ENCODE data around the gene PGLYRP1.

PGLYRP1 gene

GRCh38 chr19:45975306-45976070 lies 47.4 kb downstream of the PGLYRP1 start:
- no peak for DNase-seq (ENCODE audit: low spot score in 2 of 2)
- in situ Hi-C loops (cut with MboI; ENCODE audit: low sequenced_read_pairs), result no loop called here

GRCh38 chr19:45973553-45974338 lies 49.1 kb downstream of the PGLYRP1 start, which contains the start of gene NOVA2:
TSS of gene NOVA2 (minus strand) at chr19:45973865. CDS start at chr19:45973351, 514 bp downstream.
- peaks cover 20% of the 10 kb centered on the region for H3K27me3 ChIP-seq (ENCODE audit: low read depth)
- no peaks in the 10 kb centered on the region for H3K36me3 ChIP-seq (replicated peaks)
- no peaks in the 10 kb centered on the region for H3K9me3 ChIP-seq
- no peaks in the 10 kb centered on the region for H3K4me1 ChIP-seq
- in situ Hi-C loops (cut with MboI; ENCODE audit: low sequenced_read_pairs), result no loop called here
- peak; percentile 61 to 93 for DNase-seq (ENCODE audit: low spot score in 2 of 2)
- H3K4me3 ChIP-seq, result peak within 1 kb of the TSS; percentile 29

More at GRCh38 chr19:45975306-45976070, 47.4 kb downstream of the PGLYRP1 start:
- peaks cover 20% of the 10 kb centered on the region for H3K27me3 ChIP-seq (ENCODE audit: low read depth)
- H3K36me3 ChIP-seq (replicated peaks), result no peaks in the 10 kb centered on the region
- H3K9me3 ChIP-seq, result no peaks in the 10 kb centered on the region
- H3K4me1 ChIP-seq, result no peaks in the 10 kb centered on the region
- no peak overlapping the region for H3K4me3 ChIP-seq

GRCh38 chr19:45972947-45973540 lies 49.8 kb downstream of the PGLYRP1 start:
- DNase-seq (ENCODE audit: low spot score in 2 of 2), result no peak
- Histone ChIP-seq H3K4me1 (no peaks in the 10 kb centered on the region), H3K9me3 (no peaks in the 10 kb centered on the region), H3K4me3 (peak overlapping the region; percentile 20), H3K36me3 (replicated peaks) (no peaks in the 10 kb centered on the region), H3K27me3 (ENCODE audit: low read depth) (peaks cover 20% of the 10 kb centered on the region)
- in situ Hi-C loops (cut with MboI; ENCODE audit: low sequenced_read_pairs), result no loop called here

- no peaks in the 10 kb centered on the region for H3K36me3 ChIP-seq (replicated peaks)
- no peaks in the 10 kb centered on the region for H3K9me3 ChIP-seq
- DNase-seq (ENCODE audit: low spot score in 2 of 2), result peak in 1 of 2 experiments; percentile 28
- peak overlapping the region; percentile 20; the same call in 1 of the 2 replicates for H3K4me3 ChIP-seq
- in situ Hi-C loops (cut with MboI; ENCODE audit: low sequenced_read_pairs), result no loop called here
- H3K4me1 ChIP-seq, result no peaks in the 10 kb centered on the region
- peaks cover 17% of the 10 kb centered on the region for H3K27me3 ChIP-seq (ENCODE audit: low read depth)
Observed at GRCh38 chr19:45972081-45972946, 50.5 kb downstream of the PGLYRP1 start.

- Histone ChIP-seq H3K9me3 (no peaks in the 10 kb centered on the region), H3K4me1 (no peaks in the 10 kb centered on the region), H3K27me3 (ENCODE audit: low read depth) (peaks cover 23% of the 10 kb centered on the region), H3K4me3 (no peak overlapping the region), H3K36me3 (replicated peaks) (no peaks in the 10 kb centered on the region)
- DNase-seq (ENCODE audit: low spot score in 2 of 2), result no peak
- in situ Hi-C loops (cut with MboI; ENCODE audit: low sequenced_read_pairs), result no loop called here
Observed at GRCh38 chr19:45971260-45971902, 51.5 kb downstream of the PGLYRP1 start.

- Histone ChIP-seq H3K4me1 (no peaks in the 10 kb centered on the region), H3K36me3 (replicated peaks) (no peaks in the 10 kb centered on the region), H3K27me3 (ENCODE audit: low read depth) (peaks cover 30% of the 10 kb centered on the region), H3K9me3 (no peaks in the 10 kb centered on the region), H3K4me3 (no peak overlapping the region)
- in situ Hi-C loops (cut with MboI; ENCODE audit: low sequenced_read_pairs), result no loop called here
- no peak for DNase-seq (ENCODE audit: low spot score in 2 of 2)
Observed at GRCh38 chr19:45969676-45970075, 53.2 kb downstream of the PGLYRP1 start.
